Adipocyte (in vitro differentiated cells): ENCODE measurements around the gene CAPN2.
"Not testable (repeated sequence)": the region's sequence is repeated elsewhere in the genome, so short reads cannot be mapped to it uniquely, and the experiment has no call there.

Source experiments
- DNase-seq: peaks from one replicate; pipeline ENCODE4 v3.0.0-alpha.2; 2015; ENCODE audit warnings: low read depth
- H3K27me3 ChIP-seq: replicated peaks from 2 replicates; pipeline ENCODE4 v1.7.0; 2013; ENCODE audit warnings: mild to moderate bottlenecking, low read length, moderate library complexity; ENCODE audit not compliant: control insufficient read depth, insufficient read depth
- H3K36me3 ChIP-seq: 2 replicates; pipeline ENCODE4 v1.7.0; 2013; ENCODE audit warnings: low read length, mild to moderate bottlenecking, moderate library complexity; ENCODE audit not compliant: control insufficient read depth, insufficient read depth, severe bottlenecking
- H3K4me1 ChIP-seq: 2 replicates; pipeline ENCODE4 v1.7.0; 2013; ENCODE audit warnings: mild to moderate bottlenecking, low read length, moderate library complexity; ENCODE audit not compliant: control insufficient read depth, insufficient read depth
- H3K4me3 ChIP-seq: 2 replicates; pipeline ENCODE4 v1.7.0; 2013; ENCODE audit warnings: mild to moderate bottlenecking, low read length, moderate library complexity
- H3K9ac ChIP-seq: 2 replicates; pipeline ENCODE4 v1.7.0; 2013; ENCODE audit warnings: mild to moderate bottlenecking, low read length, moderate library complexity
- H3K9me3 ChIP-seq: 2 replicates; pipeline ENCODE4 v1.7.0; 2013; ENCODE audit warnings: mild to moderate bottlenecking, low read length, moderate library complexity; ENCODE audit not compliant: control insufficient read depth

Gene CAPN2

DNA sequence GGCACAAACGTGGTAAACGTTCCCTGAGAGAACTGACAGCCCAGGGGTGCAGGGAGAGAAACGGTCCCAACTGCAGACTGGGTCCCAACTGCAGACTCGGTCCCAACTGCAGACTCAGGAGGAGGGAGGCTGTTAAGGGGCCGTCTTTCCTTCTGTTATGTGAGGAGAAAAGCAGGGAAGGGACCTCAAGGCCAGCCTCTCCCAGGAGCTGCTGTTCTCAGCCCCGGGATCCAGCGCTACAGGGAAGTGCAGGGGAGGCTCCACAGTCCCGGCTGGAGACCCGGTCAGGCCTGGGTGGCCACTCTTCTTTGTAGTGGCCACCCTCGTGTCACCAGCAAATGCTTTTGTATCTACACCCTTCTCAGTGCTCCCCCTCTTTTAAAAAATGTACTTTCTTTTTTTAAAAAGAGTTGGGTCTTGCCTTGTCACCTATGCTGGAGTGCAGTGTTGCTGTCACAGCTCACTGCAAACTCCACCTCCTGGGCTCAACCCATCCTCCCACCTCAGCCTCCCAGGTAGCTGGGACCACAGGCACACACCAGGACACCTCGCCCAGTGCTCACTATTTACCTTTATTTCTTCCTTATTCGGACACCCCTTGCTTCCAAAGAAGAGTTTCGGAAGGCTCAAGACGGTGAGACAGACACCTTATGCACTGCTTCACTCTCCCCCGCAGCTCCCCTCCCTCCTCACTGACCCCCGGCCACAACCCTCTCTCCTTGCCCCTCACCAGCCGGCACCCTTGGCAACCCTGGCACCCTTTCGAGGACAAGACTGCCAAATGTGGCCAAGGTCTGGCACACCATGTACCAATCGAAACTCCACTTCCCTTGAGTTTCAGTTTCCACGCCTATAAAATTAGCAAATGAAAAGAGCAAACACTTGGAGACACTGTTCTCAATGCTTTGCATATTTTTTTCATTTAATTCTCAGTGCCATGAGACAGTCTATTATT, 21.8 kb downstream of the CAPN2 start:
- DNase-seq = no peak
- peaks cover 5% of the 10 kb centered on the region for H3K36me3 ChIP-seq
- peaks cover 48% of the 10 kb centered on the region for H3K4me1 ChIP-seq

GRCh38 chr1:223736638-223737037, 24.3 kb downstream of the CAPN2 start:
- not testable (repeated sequence) for H3K4me3 ChIP-seq, H3K9me3 ChIP-seq, H3K9ac ChIP-seq, DNase-seq, H3K27me3 ChIP-seq
- H3K4me1 ChIP-seq = peaks cover 36% of the 10 kb centered on the region
- H3K36me3 ChIP-seq = peaks cover 16% of the 10 kb centered on the region

More for the DNA sequence above, 21.8 kb downstream of the CAPN2 start:
- no peaks in the 10 kb centered on the region for H3K27me3 ChIP-seq
- H3K4me3 ChIP-seq = no peak overlapping the region
- peak overlapping the region; percentile 46 for H3K9ac ChIP-seq
- H3K9me3 ChIP-seq = no peaks in the 10 kb centered on the region

DNA sequence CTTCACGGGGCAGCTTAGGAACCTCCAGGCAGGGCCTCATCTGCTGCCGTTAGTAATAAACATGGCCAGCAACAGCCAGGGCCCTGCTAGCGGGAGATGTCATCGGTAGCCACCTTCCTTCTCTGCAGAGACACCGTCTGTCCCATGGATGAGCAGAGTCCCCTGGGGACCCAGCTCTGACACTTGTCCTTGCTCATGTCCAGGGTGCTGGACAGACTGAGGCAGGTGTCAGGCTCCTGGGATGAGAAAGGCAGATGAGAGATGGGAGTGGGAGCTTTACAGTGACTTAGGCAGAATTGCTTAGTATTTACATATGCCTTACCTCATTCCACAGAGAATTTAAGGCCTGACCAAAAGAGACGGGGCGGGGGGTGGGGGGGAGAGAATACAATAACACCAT, 25.0 kb downstream of the CAPN2 start:
- Histone ChIP-seq H3K9me3 (no peaks in the 10 kb centered on the region), H3K36me3 (peaks cover 18% of the 10 kb centered on the region), H3K4me3 (no peak overlapping the region), H3K9ac (no peak overlapping the region), H3K27me3 (no peaks in the 10 kb centered on the region), H3K4me1 (peaks cover 30% of the 10 kb centered on the region)
- no peak for DNase-seq

- no peaks in the 10 kb centered on the region for H3K9me3 ChIP-seq
- peaks cover 26% of the 10 kb centered on the region for H3K36me3 ChIP-seq
- H3K4me3 ChIP-seq = no peak overlapping the region
- H3K9ac ChIP-seq = no peak overlapping the region
- H3K4me1 ChIP-seq = peaks cover 25% of the 10 kb centered on the region
- DNase-seq = no peak
- H3K27me3 ChIP-seq = no peaks in the 10 kb centered on the region
Observed at GRCh38 chr1:223738465-223739365, 26.4 kb downstream of the CAPN2 start.

GRCh38 chr1:223739366-223740037, 27.2 kb downstream of the CAPN2 start:
- DNase-seq = peak; percentile 62
- Histone ChIP-seq H3K9me3 (no peaks in the 10 kb centered on the region), H3K4me1 (peaks cover 18% of the 10 kb centered on the region), H3K4me3 (no peak overlapping the region), H3K9ac (no peak overlapping the region), H3K36me3 (peaks cover 34% of the 10 kb centered on the region), H3K27me3 (no peaks in the 10 kb centered on the region)

DNA sequence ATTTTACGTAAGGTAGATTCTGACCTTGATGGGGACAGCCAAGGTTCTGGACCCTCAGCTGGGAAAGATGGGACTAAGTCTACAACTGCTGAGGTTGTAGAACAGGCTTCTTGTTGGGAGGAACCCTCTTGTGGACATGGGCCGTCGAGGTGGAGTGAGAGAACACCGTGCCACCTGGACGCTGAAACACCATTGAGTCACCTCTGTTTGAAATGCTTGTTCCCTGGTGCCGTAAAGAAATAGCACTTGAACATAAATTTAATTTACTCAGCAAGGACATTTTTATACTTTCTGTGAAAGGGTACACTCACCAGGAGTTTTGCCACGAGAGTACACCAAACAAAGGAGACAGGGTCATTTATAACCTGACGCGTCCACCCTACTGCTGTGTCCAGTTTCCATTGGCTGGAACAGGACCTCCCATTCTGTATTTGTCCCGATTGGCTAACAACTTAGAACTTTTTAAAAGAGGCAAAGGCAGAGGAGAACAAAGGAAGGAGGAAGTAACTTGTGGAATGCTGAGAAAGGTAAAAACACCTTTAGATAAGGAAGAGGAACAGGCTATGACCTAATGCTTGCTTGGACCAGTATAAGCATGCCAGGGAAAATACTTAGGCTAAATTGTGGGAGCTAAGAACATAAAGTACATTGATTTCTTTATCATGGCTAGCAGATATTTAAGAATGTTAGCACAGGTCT, 27.8 kb downstream of the CAPN2 start:
- peaks cover 15% of the 10 kb centered on the region for H3K4me1 ChIP-seq
- H3K9ac ChIP-seq, H3K9me3 ChIP-seq, H3K4me3 ChIP-seq, DNase-seq, H3K27me3 ChIP-seq: not testable (repeated sequence)
- H3K36me3 ChIP-seq = peaks cover 39% of the 10 kb centered on the region

DNA sequence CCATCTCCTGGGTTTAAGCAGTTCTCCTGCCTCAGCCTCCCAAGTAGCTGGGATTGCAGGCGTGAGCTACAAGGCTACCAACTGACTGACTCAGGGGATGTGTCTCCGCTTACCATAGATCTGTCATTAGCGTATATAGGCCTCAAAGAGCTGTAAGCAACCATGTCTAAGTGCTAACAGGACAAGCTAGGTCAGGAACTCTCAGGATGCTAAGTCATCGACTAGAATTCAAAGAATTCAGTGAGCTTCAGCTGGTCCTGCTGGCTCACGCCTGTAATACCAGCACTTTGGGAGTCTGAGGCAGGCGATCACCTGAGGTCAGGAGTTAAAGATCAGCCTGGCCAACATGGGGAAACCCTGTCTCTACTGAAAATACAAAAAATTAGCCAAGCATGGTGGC, 29.5 kb downstream of the CAPN2 start:
- no peak for DNase-seq
- H3K36me3 ChIP-seq = peaks cover 56% of the 10 kb centered on the region
- no peak overlapping the region for H3K4me3 ChIP-seq
- H3K9ac ChIP-seq = no peak overlapping the region
- H3K9me3 ChIP-seq = no peaks in the 10 kb centered on the region
- H3K4me1 ChIP-seq = peaks cover 22% of the 10 kb centered on the region
- H3K27me3 ChIP-seq = no peaks in the 10 kb centered on the region

GRCh38 chr1:223742856-223743517, 30.6 kb downstream of the CAPN2 start:
- DNase-seq = no peak
- Histone ChIP-seq H3K4me3 (no peak overlapping the region), H3K9me3 (no peaks in the 10 kb centered on the region), H3K36me3 (peaks cover 66% of the 10 kb centered on the region), H3K4me1 (peaks cover 29% of the 10 kb centered on the region), H3K27me3 (no peaks in the 10 kb centered on the region), H3K9ac (no peak overlapping the region)

DNA sequence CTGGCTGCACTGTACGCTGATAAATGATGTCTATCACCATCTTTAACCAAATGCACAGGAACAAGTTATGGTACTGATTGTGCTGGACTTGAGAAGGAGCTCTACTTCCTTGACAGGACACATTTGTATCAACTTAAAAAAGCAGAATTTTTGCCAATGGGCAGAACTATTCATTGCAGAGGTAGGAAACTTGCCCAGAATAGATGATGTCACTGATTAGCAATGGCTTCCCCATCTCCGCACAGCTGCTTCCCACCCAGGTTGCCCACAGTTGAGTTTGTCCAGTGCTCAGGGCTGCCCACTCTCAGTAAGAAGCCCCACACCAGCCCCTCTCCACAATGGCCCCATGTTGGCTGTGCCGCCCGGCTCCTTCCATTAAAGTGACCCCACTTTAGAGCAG, 33.4 kb downstream of the CAPN2 start:
- Histone ChIP-seq H3K27me3 (no peaks in the 10 kb centered on the region), H3K36me3 (peaks cover 66% of the 10 kb centered on the region), H3K9me3 (no peaks in the 10 kb centered on the region), H3K4me1 (peaks cover 35% of the 10 kb centered on the region), H3K4me3 (no peak overlapping the region), H3K9ac (no peak overlapping the region)
- no peak for DNase-seq

GRCh38 chr1:223747838-223748335, 35.5 kb downstream of the CAPN2 start:
- Histone ChIP-seq H3K9ac (peak overlapping the region; percentile 74), H3K36me3 (peaks cover 81% of the 10 kb centered on the region)
- DNase-seq = peak; percentile 58

More at GRCh38 chr1:223747838-223748335, 35.5 kb downstream of the CAPN2 start:
- Histone ChIP-seq H3K4me1 (peaks cover 32% of the 10 kb centered on the region), H3K9me3 (no peaks in the 10 kb centered on the region), H3K27me3 (no peaks in the 10 kb centered on the region), H3K4me3 (no peak overlapping the region)
